ENCODE measurements around the gene SEMA4B.
"Not testable (repeated sequence)": the region's sequence is repeated elsewhere in the genome, so short reads cannot be mapped to it uniquely, and the experiment has no call there.

The SEMA4B gene

GRCh38 chr15:90265271-90266060 is 64.3 kb downstream of the SEMA4B start, which contains the start of gene NGRN:
NGRN (plus strand) TSS chr15:90265672; CDS start chr15:90265713, 41 bp downstream.
- DNase-seq: peak; percentile 96

DNA sequence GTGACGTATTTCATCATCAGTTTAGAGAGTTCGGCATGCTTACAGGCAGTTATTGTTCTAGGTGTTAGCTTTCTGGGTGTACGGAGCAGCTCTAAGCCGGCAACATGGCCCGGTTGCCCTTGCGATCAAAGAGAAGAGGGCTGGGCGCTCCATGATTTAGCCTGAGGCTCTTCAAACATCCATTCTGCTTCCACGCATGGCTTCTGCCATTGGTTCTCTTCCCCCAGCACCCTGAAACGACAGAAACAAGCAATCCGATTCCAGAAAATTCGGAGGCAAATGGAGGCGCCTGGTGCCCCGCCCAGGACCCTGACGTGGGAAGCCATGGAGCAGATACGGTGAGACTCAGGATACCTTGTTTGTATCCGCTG is 64.9 kb downstream of the SEMA4B start:
- peak; percentile 58 for DNase-seq

DNA sequence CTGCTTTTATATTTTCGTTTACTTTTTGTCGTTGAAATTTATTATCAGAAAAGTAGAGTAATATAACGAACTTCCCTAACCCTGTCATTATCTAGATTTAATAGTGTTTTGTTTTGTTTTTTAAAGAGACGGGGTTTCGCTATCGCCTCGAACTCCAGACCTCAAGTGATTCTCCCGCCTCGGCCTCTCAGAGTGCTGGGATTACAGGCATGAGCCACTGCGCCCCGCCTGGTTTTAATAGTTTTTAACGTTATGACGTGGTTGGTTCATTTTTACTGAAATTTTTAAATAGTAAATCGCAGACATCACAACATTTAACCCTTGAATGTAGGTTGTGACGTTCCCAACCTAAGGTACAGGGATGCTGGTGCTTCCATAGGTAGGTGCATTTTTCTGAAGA is 65.4 kb downstream of the SEMA4B start:
- DNase-seq: peak; percentile 39

- DNase-seq: no peak
These were observed 67.3 kb downstream of the SEMA4B start for GRCh38 chr15:90268415-90268814.

GRCh38 chr15:90270502-90271150 is 69.5 kb downstream of the SEMA4B start:
- DNase-seq: no peak

- no peak for DNase-seq
These were observed 70.5 kb downstream of the SEMA4B start for GRCh38 chr15:90271459-90272166.

- DNase-seq: not testable (repeated sequence)
These were observed 77.3 kb downstream of the SEMA4B start for GRCh38 chr15:90278467-90278866.
